H1 (cell line): Measurements from ENCODE around the gene FXN. TPM values are rescaled to one million over a fixed set of nuclear protein-coding genes. Genes with fewer than 3 reads are reported as not detected.

ENCODE experiments used
- CHD7 ChIP-seq: fragments of 300-600 bp; sonication (generic); IDR thresholded peaks from 2 replicates; pipeline ENCODE4 v1.7.1; 2012; ENCODE audit warnings: low read length, moderate library complexity, mild to moderate bottlenecking, inconsistent platforms; ENCODE audit not compliant: insufficient replicate concordance
- KDM1A ChIP-seq: fragments of 200-600, 300-600 bp; sonication (generic); IDR thresholded peaks from 2 replicates; pipeline ENCODE4 v1.7.1; 2016; ENCODE audit warnings: mild to moderate bottlenecking, low read length, borderline replicate concordance
- NRF1 ChIP-seq: IDR thresholded peaks from 2 replicates; pipeline ENCODE4 v1.6.1; 2011; ENCODE audit warnings: mild to moderate bottlenecking, low read depth, low read length, improper control_type of control experiment
- PHF8 ChIP-seq: fragments of 200-600 bp; sonication (generic); conservative IDR thresholded peaks from 2 replicates; pipeline ENCODE4 v1.7.1; 2012; ENCODE audit warnings: low read depth, mild to moderate bottlenecking, inconsistent platforms, low read length, moderate library complexity
- RFX5 ChIP-seq: IDR thresholded peaks from 2 replicates; pipeline ENCODE4 v1.6.1; 2011; ENCODE audit warnings: low read depth, low read length, improper control_type of control experiment, borderline replicate concordance
- SIN3A ChIP-seq, 2 experiments: IDR thresholded peaks in 1 of 2; conservative IDR thresholded peaks in 1 of 2; 2 replicates each; pipeline ENCODE4 v1.6.1; 2011 to 2012; ENCODE audit warnings: low read length in 2 of 2, improper control_type of control experiment in 1 of 2, low read depth in 1 of 2, mild to moderate bottlenecking in 1 of 2
- SIX5 ChIP-seq: IDR thresholded peaks from 2 replicates; pipeline ENCODE4 v1.6.1; 2011; ENCODE audit warnings: mild to moderate bottlenecking, low read depth, low read length
- SP2 ChIP-seq: IDR thresholded peaks from 2 replicates; pipeline ENCODE4 v1.6.1; 2012; ENCODE audit warnings: mild to moderate bottlenecking, low read length, inconsistent platforms
- SP4 ChIP-seq: IDR thresholded peaks from 2 replicates; pipeline ENCODE4 v1.6.1; 2012; ENCODE audit warnings: low read length, inconsistent platforms
- polyA plus RNA-seq, 7 experiments: library from polyadenylated mRNA; depleted of rRNA in 3 of 7; stranded (reverse) in 5 of 7; unstranded in 2 of 7; fragments of >200 nt in 5 of 7; fragments of 200-250 nt in 2 of 7; gene quantifications; 1 replicate in 5 of 7; 2 replicates in 1 of 7; 4 replicates in 1 of 7; pipeline versions ENCODE4 v1.2.1 to v1.2.3, GENCODE V29; 2011 to 2013; ENCODE audit warnings: missing spikeins in 2 of 7, mixed read lengths in 2 of 7
- total RNA-seq: library from RNA; stranded (reverse); fragmentation: NEBNext Ultra II Directional; extraction: Animal tissue kit (Norgen Biotek cat#: 25700); gene quantifications from 2 replicates; pipeline ENCODE4 v1.2.1, GENCODE V29; 2021

Gene FXN
- total and polyA plus RNA-seq, 2 of the 8 experiments (the other 6 are each of a cell fraction or from before 2014, with no cell fraction given) = 34.2 to 37.5 TPM

- TF ChIP-seq CHD7 (no peak), SP2 (no peak), PHF8 (no peak), SIN3A (conservative IDR thresholded peaks at IDR 0.05 in 1 of 2, IDR thresholded peaks at IDR 0.05 in 1 of 2; ENCODE audit: low read depth in 1 of 2, low read length in 2 of 2) (no peak), SIX5 (no peak), NRF1 (no peak), SP4 (no peak), KDM1A (no peak), RFX5 (no peak)
Measured at GRCh38 chr9:68997666-68998065, 37.9 kb upstream of the FXN start (continued).
